ENCODE data around the gene KANK3.
"Not testable (repeated sequence)": the region's sequence is repeated elsewhere in the genome, so short reads cannot be mapped to it uniquely, and the experiment has no call there.

The KANK3 gene

GRCh38 chr19:8307400-8307964 is 35.6 kb downstream of the KANK3 start:
- peak overlapping the region; percentile 68 for H3K4me3 ChIP-seq (replicated peaks; ENCODE audit: low read depth, low read length)
- no peak for TF ChIP-seq CTCF (IDR thresholded peaks at IDR 0.05; ENCODE audit: low read depth, low read length, missing control alignments)
- DNase-seq (ENCODE audit: extremely low read depth, low read depth), result no peak

GRCh38 chr19:8306235-8307054 is 36.6 kb downstream of the KANK3 start:
- no peak for TF ChIP-seq CTCF (IDR thresholded peaks at IDR 0.05; ENCODE audit: low read depth, low read length, missing control alignments)
- no peak for DNase-seq (ENCODE audit: extremely low read depth, low read depth)
- peak overlapping the region; percentile 68 for H3K4me3 ChIP-seq (replicated peaks; ENCODE audit: low read depth, low read length)

- TF ChIP-seq CTCF (IDR thresholded peaks at IDR 0.05; ENCODE audit: low read depth, low read length, missing control alignments), result no peak
- no peak for DNase-seq (ENCODE audit: extremely low read depth, low read depth)
- H3K4me3 ChIP-seq (replicated peaks; ENCODE audit: low read depth, low read length), result no peak overlapping the region
These were observed 37.3 kb downstream of the KANK3 start for GRCh38 chr19:8305798-8306197.

GRCh38 chr19:8304841-8305621 is 38.0 kb downstream of the KANK3 start:
- no peak overlapping the region for H3K4me3 ChIP-seq (replicated peaks; ENCODE audit: low read depth, low read length)
- no peak for TF ChIP-seq CTCF (IDR thresholded peaks at IDR 0.05; ENCODE audit: low read depth, low read length, missing control alignments)
- no peak for DNase-seq (ENCODE audit: extremely low read depth, low read depth)

GRCh38 chr19:8302734-8303133 is 40.3 kb downstream of the KANK3 start:
- TF ChIP-seq CTCF (IDR thresholded peaks at IDR 0.05; ENCODE audit: low read depth, low read length, missing control alignments), result no peak
- H3K4me3 ChIP-seq (replicated peaks; ENCODE audit: low read depth, low read length), result no peak overlapping the region
- no peak for DNase-seq (ENCODE audit: extremely low read depth, low read depth)

- no peak overlapping the region for H3K4me3 ChIP-seq (replicated peaks; ENCODE audit: low read depth, low read length)
- DNase-seq (ENCODE audit: extremely low read depth, low read depth), result no peak
- no peak for TF ChIP-seq CTCF (IDR thresholded peaks at IDR 0.05; ENCODE audit: low read depth, low read length, missing control alignments)
These were observed 40.7 kb downstream of the KANK3 start for GRCh38 chr19:8302357-8302691.

- H3K4me3 ChIP-seq (replicated peaks; ENCODE audit: low read depth, low read length); DNase-seq (ENCODE audit: extremely low read depth, low read depth): not testable (repeated sequence)
These were observed 51.7 kb downstream of the KANK3 start for GRCh38 chr19:8291337-8291736.

GRCh38 chr19:8276508-8276907 is 66.6 kb downstream of the KANK3 start:
- not testable (repeated sequence) for DNase-seq (ENCODE audit: extremely low read depth, low read depth); H3K4me3 ChIP-seq (replicated peaks; ENCODE audit: low read depth, low read length)

All from HFF-Myc (cell line).